Right atrium auricular region (tissue), 2 donors: Measurements from ENCODE around the gene GLYATL2. TPM values are rescaled to one million over a fixed set of nuclear protein-coding genes. Genes with fewer than 3 reads are reported as not detected.

Experiments used
- DNase-seq: peaks from one replicate; pipeline ENCODE4 v3.0.0-alpha.2; 2019; ENCODE audit warnings: low spot score
- H3K27ac ChIP-seq, 2 donors: fragments of 200-600 bp; sonication (generic); 1 replicate in 1 of 2; 2 replicates in 1 of 2; pipeline ENCODE4 v1.5.1; 2016 to 2019
- H3K27me3 ChIP-seq, 2 donors: fragments of 200-600 bp; sonication (generic); one replicate each; pipeline versions ENCODE4 v1.5.1 to v1.6.0; 2017 to 2019
- H3K36me3 ChIP-seq: fragments of 200-600 bp; sonication (generic); one replicate; pipeline ENCODE4 v1.5.1; 2016
- H3K4me1 ChIP-seq, 2 donors: fragments of 200-600 bp; sonication (generic); one replicate each; pipeline versions ENCODE4 v1.5.1 to v1.6.0; 2017 to 2019
- H3K4me3 ChIP-seq, 2 donors: fragments of 200-600 bp; sonication (generic); 1 replicate in 1 of 2; 2 replicates in 1 of 2; pipeline ENCODE4 v1.5.1; 2017 to 2019; ENCODE audit warnings: mild to moderate bottlenecking in 1 of 2, moderate library complexity in 1 of 2
- H3K9me3 ChIP-seq, 2 donors: fragments of 200-600 bp; sonication (generic); one replicate each; pipeline ENCODE4 v1.5.1; 2019
- total RNA-seq, 2 donors: library from RNA; depleted of rRNA; stranded (reverse); fragments of >200 nt; gene quantifications; one replicate each; pipeline ENCODE4 v1.1.0, GENCODE V29; 2016
- TF ChIP-seq, protein P1 (sequence below), 2 donors: fragments of 200-600 bp; sonication (generic); IDR thresholded peaks; one replicate each; pipeline ENCODE4 v1.5.1; 2019; ENCODE audit warnings: antibody characterized with exemption in 2 of 2

Gene GLYATL2
- total RNA-seq, 2 donors from 2014 or later = 0.24 TPM; not detected in 1

DNA sequence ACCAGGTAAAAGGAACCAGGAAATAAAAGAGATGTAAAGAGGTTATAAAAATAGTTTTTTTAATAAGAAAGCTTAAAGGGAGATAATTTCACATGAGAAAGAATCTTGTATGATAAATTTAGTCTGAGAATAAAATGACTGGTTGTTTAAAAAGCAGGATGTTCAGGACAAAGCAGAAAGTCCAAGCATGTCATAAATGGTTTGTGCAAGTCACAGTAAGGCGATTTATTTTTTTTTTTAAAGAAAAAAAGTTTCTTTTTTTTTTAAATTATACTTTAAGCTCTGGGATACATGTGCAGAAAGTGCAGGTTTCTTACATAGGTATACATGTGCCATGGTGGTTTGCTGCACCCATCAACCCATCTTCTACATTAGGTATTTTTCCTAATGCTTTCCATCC is 30.8 kb downstream of the GLYATL2 start:
- Histone ChIP-seq H3K4me3 (no peak overlapping the region), H3K4me1 (no peaks in the 10 kb centered on the region), H3K36me3 (no peaks in the 10 kb centered on the region), H3K27ac (no peak overlapping the region), H3K9me3 (peaks cover 0 to 29% of the 10 kb centered on the region in 2 donors), H3K27me3 (no peaks in the 10 kb centered on the region)
- TF ChIP-seq, protein P1, sequence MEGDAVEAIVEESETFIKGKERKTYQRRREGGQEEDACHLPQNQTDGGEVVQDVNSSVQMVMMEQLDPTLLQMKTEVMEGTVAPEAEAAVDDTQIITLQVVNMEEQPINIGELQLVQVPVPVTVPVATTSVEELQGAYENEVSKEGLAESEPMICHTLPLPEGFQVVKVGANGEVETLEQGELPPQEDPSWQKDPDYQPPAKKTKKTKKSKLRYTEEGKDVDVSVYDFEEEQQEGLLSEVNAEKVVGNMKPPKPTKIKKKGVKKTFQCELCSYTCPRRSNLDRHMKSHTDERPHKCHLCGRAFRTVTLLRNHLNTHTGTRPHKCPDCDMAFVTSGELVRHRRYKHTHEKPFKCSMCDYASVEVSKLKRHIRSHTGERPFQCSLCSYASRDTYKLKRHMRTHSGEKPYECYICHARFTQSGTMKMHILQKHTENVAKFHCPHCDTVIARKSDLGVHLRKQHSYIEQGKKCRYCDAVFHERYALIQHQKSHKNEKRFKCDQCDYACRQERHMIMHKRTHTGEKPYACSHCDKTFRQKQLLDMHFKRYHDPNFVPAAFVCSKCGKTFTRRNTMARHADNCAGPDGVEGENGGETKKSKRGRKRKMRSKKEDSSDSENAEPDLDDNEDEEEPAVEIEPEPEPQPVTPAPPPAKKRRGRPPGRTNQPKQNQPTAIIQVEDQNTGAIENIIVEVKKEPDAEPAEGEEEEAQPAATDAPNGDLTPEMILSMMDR (IDR thresholded peaks at IDR 0.05) = no peak
- DNase-seq = no peak

DNA sequence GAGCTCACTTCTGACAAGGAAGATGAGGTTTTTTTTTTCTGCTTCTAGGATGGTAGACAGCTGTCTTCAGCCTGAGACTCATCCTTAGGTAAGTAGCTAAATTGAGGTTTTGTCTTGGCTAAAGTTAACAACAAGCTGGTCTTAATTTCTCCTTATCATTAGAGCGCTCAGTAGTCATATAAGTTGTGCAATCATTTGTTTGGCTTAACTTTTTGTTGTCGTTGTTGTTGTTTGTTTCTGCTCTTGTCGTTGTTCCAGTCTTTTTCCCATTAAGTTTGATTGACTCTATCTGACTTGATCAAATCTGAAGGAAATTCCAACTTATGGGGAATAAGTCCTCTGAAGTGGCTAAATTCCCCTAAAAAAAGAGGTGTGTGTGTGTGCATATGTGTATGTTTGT is 33.0 kb downstream of the GLYATL2 start:
- H3K4me3 ChIP-seq = no peak overlapping the region
- TF ChIP-seq, protein P1 (IDR thresholded peaks at IDR 0.05) = no peak
- H3K27me3 ChIP-seq = no peaks in the 10 kb centered on the region
- peaks cover 0 to 28% of the 10 kb centered on the region in 2 donors for H3K9me3 ChIP-seq
- DNase-seq = no peak
- no peaks in the 10 kb centered on the region for H3K4me1 ChIP-seq
- H3K27ac ChIP-seq = no peak overlapping the region
- H3K36me3 ChIP-seq = no peaks in the 10 kb centered on the region

DNA sequence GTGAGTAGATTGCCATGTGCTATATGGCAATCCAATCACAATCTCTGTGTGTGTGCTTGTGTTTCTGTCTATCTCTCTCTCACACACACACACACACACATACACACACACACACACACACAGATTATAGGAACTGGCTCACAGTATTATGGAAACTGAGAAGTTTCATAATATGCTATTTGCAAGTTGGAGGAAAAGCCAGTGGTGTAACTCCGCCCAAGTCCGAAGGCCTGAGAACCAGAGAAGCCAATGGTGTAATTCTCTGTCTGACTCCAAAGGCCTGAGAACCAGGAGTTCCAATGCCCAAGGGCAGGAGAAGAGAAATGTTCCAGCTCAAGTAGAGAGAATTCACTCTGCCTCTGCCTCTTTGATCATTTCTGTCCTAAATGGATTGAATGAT is 37.2 kb downstream of the GLYATL2 start:
- no peak overlapping the region for H3K4me3 ChIP-seq
- H3K36me3 ChIP-seq = no peaks in the 10 kb centered on the region
- H3K27me3 ChIP-seq = no peaks in the 10 kb centered on the region
- H3K4me1 ChIP-seq = no peaks in the 10 kb centered on the region
- no peaks in the 10 kb centered on the region for H3K9me3 ChIP-seq
- DNase-seq = no peak
- no peak overlapping the region for H3K27ac ChIP-seq
- TF ChIP-seq, protein P1 (IDR thresholded peaks at IDR 0.05) = no peak

- Histone ChIP-seq H3K4me1 (no peaks in the 10 kb centered on the region), H3K27me3 (no peaks in the 10 kb centered on the region), H3K36me3 (no peaks in the 10 kb centered on the region), H3K4me3 (no peak overlapping the region), H3K27ac (no peak overlapping the region), H3K9me3 (no peaks in the 10 kb centered on the region)
- TF ChIP-seq, protein P1 (IDR thresholded peaks at IDR 0.05) = no peak
- no peak for DNase-seq
Observed at GRCh38 chr11:58805065-58805464, 39.4 kb downstream of the GLYATL2 start.

DNA sequence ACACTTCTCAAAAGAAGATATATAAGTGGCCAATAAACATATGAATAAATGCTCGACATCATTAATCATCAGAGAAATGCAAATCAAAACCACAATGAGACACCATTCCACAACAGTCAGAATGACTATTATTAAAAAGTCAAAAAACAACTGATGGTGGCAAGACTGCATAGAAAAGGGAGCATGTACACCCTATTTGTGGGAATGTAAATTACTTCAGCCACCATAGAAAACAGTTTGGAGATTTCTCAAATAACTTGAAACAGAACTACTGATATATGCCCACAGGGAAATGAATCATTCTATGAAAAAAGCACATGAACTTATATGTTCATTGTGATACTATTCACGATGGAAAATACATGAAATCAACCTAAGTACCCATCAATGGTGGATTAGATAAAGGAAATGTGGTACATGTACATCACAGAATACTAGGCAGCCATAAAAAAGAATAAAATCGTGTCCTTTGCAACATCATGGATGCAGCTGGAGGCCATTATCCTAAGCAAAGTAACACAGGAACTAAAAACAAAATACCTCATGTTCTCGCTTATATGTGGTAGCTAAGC is 42.4 kb downstream of the GLYATL2 start:
- DNase-seq = no peak
- no peak overlapping the region for H3K27ac ChIP-seq
- TF ChIP-seq, protein P1 (IDR thresholded peaks at IDR 0.05) = no peak

DNA sequence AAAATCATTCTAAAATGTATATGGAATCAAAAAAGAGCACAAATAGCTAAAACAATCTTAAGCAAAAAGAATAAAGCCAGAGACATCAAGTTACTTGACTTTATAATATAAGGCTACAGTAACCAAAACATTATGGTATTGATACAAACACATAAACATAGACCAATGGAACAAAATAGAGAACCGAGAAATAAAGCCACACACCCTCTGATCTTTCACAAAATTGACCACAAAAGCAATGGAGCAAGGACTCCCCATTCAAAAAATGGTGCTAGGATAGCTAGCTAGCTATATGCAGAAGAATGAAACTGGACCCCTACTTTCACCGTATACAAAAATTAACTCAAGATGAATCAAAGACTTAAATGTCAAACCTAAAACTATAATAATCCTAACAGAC is 43.2 kb downstream of the GLYATL2 start:
- H3K27me3 ChIP-seq = no peaks in the 10 kb centered on the region
- no peak overlapping the region for H3K4me3 ChIP-seq
- H3K4me1 ChIP-seq = no peaks in the 10 kb centered on the region
- TF ChIP-seq, protein P1 (IDR thresholded peaks at IDR 0.05) = no peak
- H3K36me3 ChIP-seq = no peaks in the 10 kb centered on the region
- H3K9me3 ChIP-seq = no peaks in the 10 kb centered on the region
- no peak overlapping the region for H3K27ac ChIP-seq
- no peak for DNase-seq

More for the DNA sequence above, 42.4 kb downstream of the GLYATL2 start:
- H3K4me3 ChIP-seq = no peak overlapping the region
- no peaks in the 10 kb centered on the region for H3K36me3 ChIP-seq
- H3K9me3 ChIP-seq = no peaks in the 10 kb centered on the region
- H3K27me3 ChIP-seq = no peaks in the 10 kb centered on the region
- no peaks in the 10 kb centered on the region for H3K4me1 ChIP-seq
